HG02588 (cell line): ENCODE data around the gene CD59.
"Not testable (repeated sequence)": the region's sequence is repeated elsewhere in the genome, so short reads cannot be mapped to it uniquely, and the experiment has no call there.

Source experiments
- ATAC-seq: cut with Tn5 transposase; IDR thresholded peaks from one replicate; pipeline ENCODE4 v1.9.1; 2021; ENCODE audit warnings: mild to moderate bottlenecking, moderate library complexity; ENCODE audit not compliant: unreplicated experiment

The CD59 gene

GRCh38 chr11:33696411-33696810 lies 39.8 kb downstream of the CD59 start:
- no peak for ATAC-seq

GRCh38 chr11:33695051-33695566 lies 41.1 kb downstream of the CD59 start:
- ATAC-seq, result no peak

- no peak for ATAC-seq
Measured at GRCh38 chr11:33694346-33695050, 41.7 kb downstream of the CD59 start.

GRCh38 chr11:33692541-33692940 lies 43.7 kb downstream of the CD59 start:
- no peak for ATAC-seq

- no peak for ATAC-seq
Measured at GRCh38 chr11:33692013-33692504, 44.2 kb downstream of the CD59 start.

GRCh38 chr11:33691066-33691864 lies 45.0 kb downstream of the CD59 start:
- no peak for ATAC-seq

- ATAC-seq, result no peak
Measured at GRCh38 chr11:33690290-33691065, 45.7 kb downstream of the CD59 start.

- ATAC-seq, result no peak
Measured at GRCh38 chr11:33689501-33689900, 46.7 kb downstream of the CD59 start.

GRCh38 chr11:33689085-33689484 lies 47.1 kb downstream of the CD59 start:
- ATAC-seq, result no peak

GRCh38 chr11:33687733-33688479 lies 48.3 kb downstream of the CD59 start:
- ATAC-seq, result no peak

GRCh38 chr11:33685082-33685481 lies 51.1 kb downstream of the CD59 start:
- ATAC-seq, result no peak

- ATAC-seq, result no peak
Measured at GRCh38 chr11:33684003-33684706, 52.1 kb downstream of the CD59 start.

- ATAC-seq, result no peak
Measured at GRCh38 chr11:33682446-33682845, 53.8 kb downstream of the CD59 start.

GRCh38 chr11:33682019-33682418 lies 54.2 kb downstream of the CD59 start:
- no peak for ATAC-seq

GRCh38 chr11:33678616-33679015 lies 57.6 kb downstream of the CD59 start:
- ATAC-seq, result not testable (repeated sequence)

- ATAC-seq, result no peak
Measured at GRCh38 chr11:33674035-33674814, 62.0 kb downstream of the CD59 start.

- ATAC-seq, result no peak
Measured at GRCh38 chr11:33672273-33672672, 64.0 kb downstream of the CD59 start.

GRCh38 chr11:33670250-33671011 lies 65.8 kb downstream of the CD59 start:
- no peak for ATAC-seq
